ENCODE results near the gene RAD52.

Gene RAD52

DNA sequence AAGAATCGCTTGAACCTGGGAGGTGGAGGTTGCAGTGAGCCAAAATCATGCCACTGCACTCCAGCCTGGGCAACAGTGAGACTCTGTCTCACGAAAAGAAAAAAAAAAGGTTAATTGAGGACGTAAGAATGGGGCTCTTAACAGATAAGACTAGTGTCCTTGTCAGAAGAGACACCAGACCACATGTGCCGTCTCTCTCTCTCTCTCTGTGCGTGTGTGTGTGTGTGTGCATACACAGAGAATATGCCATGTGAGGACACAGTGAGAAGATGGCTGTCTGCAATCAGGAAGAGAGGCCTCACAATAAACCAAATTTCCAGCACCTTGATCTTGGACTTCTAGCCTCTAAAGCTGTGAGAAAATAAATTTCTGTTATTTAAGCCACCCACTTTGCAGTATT lies 29.9 kb upstream of the RAD52 start:
- no peak overlapping the region for H3K4me3 ChIP-seq (replicated peaks in 1 of 2; ENCODE audit: low read depth in 2 of 2, low read length in 2 of 2)
- TF ChIP-seq, protein P1, sequence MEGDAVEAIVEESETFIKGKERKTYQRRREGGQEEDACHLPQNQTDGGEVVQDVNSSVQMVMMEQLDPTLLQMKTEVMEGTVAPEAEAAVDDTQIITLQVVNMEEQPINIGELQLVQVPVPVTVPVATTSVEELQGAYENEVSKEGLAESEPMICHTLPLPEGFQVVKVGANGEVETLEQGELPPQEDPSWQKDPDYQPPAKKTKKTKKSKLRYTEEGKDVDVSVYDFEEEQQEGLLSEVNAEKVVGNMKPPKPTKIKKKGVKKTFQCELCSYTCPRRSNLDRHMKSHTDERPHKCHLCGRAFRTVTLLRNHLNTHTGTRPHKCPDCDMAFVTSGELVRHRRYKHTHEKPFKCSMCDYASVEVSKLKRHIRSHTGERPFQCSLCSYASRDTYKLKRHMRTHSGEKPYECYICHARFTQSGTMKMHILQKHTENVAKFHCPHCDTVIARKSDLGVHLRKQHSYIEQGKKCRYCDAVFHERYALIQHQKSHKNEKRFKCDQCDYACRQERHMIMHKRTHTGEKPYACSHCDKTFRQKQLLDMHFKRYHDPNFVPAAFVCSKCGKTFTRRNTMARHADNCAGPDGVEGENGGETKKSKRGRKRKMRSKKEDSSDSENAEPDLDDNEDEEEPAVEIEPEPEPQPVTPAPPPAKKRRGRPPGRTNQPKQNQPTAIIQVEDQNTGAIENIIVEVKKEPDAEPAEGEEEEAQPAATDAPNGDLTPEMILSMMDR (IDR thresholded peaks at IDR 0.05; ENCODE audit: low read depth, low read length) = no peak
- DNase-seq (ENCODE audit: low read depth in 2 of 2) = no peak

DNA sequence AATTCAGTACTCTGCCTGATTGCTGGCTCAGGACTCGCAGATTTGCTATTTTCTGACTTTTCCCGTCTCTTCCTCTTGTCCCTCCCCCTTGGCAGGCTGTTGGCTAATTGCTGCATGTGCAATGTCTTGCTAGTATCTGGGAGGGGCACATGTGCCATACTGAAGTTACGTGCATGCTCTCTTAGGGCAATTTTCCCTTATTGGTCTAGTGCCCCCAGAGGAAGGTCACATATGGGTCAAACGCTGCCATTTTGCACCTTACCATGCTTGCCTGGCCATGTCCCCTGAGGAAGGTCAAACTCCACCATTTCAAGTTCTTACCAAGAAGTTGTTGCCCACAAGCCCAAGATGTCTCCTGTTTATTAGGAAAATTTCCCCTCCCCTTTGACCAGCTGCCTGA lies 27.7 kb upstream of the RAD52 start:
- TF ChIP-seq, protein P1 (IDR thresholded peaks at IDR 0.05; ENCODE audit: low read depth, low read length) = no peak
- DNase-seq (ENCODE audit: low read depth in 2 of 2) = no peak

DNA sequence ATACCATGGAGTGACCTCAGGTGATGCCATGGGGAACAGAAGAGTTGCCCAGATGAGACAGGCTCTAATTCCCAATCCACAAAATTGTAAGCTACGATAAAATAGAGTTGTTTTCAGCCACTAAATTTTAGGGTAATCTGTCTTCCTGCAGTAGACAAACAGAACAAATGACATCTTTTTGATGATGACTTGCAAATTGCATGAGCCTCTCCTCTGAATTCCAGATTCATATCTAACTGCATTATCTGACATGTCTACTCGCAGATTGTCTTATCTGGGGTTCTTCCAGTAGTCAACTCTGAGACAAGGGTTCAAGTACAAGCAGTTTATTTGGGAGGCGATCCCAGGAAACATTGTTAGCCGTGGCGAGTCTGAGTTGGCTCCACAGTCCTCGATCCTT lies 27.1 kb upstream of the RAD52 start:
- DNase-seq (ENCODE audit: low read depth in 2 of 2) = no peak
- TF ChIP-seq, protein P1 (IDR thresholded peaks at IDR 0.05; ENCODE audit: low read depth, low read length) = no peak
- no peak overlapping the region for H3K4me3 ChIP-seq (replicated peaks in 1 of 2; ENCODE audit: low read depth in 2 of 2, low read length in 2 of 2)

More for the DNA sequence above, 27.7 kb upstream of the RAD52 start:
- H3K4me3 ChIP-seq (replicated peaks in 1 of 2; ENCODE audit: low read depth in 2 of 2, low read length in 2 of 2) = no peak overlapping the region

DNA sequence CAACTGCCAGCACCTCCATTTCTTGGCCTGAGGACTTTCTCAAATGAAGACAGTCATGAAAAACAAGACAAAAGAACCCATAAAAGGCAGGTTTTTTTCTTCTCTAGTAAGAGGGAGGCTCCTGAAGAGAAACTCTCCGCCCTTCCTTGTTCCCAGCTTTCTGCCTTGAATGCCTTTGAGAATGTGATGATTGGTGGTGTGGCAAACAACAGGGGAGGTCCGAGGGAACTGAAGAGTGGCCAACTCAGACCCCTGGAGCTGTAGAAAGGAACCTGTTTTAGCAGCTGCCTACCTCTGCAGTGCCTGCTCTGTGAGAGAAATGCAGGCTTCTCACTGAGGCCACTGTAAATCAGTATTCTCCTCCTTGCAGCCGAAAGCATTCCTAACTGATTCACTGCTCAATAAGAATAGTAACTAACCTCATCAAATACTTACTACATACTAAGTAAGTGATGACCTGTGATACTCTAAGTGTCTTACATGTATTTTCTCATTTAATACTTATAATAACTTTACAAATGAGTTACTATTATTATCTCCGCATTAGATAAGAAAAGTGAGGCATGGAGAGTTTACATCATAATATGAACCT lies 24.9 kb upstream of the RAD52 start:
- TF ChIP-seq, protein P1 (IDR thresholded peaks at IDR 0.05; ENCODE audit: low read depth, low read length) = no peak
- DNase-seq (ENCODE audit: low read depth in 2 of 2) = no peak
- H3K4me3 ChIP-seq (replicated peaks in 1 of 2; ENCODE audit: low read depth in 2 of 2, low read length in 2 of 2) = no peak overlapping the region

DNA sequence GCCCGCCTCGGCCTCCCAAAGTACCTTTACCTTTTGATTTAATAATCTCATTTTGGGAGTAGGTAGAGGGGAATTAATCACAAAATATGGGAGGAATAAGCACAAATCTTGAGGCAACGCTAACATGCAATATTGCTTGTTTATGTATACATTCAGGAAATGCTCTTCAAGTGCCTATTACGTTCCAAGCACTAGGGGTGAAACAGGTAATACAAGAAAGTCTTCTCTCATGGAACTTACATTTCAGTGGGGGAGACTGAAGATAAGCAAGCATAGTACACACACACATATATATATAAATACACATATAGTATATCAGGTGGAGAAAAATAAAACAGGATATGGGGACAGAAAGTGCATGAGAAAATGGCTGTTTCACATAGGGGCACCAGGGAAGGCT lies 22.5 kb upstream of the RAD52 start:
- TF ChIP-seq, protein P1 (IDR thresholded peaks at IDR 0.05; ENCODE audit: low read depth, low read length) = no peak
- no peak for DNase-seq (ENCODE audit: low read depth in 2 of 2)
- H3K4me3 ChIP-seq (replicated peaks in 1 of 2; ENCODE audit: low read depth in 2 of 2, low read length in 2 of 2) = no peak overlapping the region

DNA sequence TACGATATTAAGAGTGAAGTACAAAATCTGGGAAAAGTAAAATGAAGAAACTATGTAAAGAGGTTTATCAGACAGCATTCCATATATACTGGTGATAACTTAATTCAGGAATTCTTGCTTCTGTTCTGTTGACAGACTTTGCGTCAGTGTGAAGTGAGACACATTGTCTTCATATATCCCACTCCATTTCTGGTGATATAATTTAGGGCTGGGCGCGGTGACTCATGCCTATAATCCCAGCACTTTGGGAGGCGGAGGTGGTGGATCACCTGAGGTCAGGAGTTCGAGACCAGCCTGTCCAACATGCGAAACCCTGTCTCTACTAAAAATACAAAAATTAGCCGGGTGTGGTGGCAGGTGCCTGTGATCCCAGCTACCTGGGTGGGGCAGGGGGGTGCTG lies 20.3 kb upstream of the RAD52 start:
- no peak overlapping the region for H3K4me3 ChIP-seq (replicated peaks in 1 of 2; ENCODE audit: low read depth in 2 of 2, low read length in 2 of 2)
- no peak for DNase-seq (ENCODE audit: low read depth in 2 of 2)
- TF ChIP-seq, protein P1 (IDR thresholded peaks at IDR 0.05; ENCODE audit: low read depth, low read length) = no peak

DNA sequence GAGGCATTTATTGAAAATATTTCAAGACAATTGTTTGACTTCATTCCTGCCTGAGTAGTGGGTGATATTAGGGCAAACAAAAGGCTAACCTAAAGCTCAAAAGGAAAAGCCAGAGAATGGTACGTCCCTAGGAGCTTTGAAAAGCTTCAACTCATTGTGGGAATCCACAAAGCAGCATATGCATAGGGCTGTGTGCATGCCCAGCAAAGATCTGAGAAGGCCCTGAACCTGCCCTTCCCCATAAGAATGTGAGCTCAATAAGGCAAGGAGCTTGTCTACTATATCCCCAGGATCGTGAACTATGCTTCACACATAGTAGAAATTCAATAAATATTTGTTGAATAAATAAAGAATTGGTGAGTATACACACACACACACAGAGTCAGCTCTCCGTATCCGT lies 19.1 kb upstream of the RAD52 start:
- no peak for DNase-seq (ENCODE audit: low read depth in 2 of 2)
- H3K4me3 ChIP-seq (replicated peaks in 1 of 2; ENCODE audit: low read depth in 2 of 2, low read length in 2 of 2) = no peak overlapping the region
- TF ChIP-seq, protein P1 (IDR thresholded peaks at IDR 0.05; ENCODE audit: low read depth, low read length) = no peak
